Left renal pelvis (tissue), 4 donors: ENCODE data around the gene NBAS. TPM values are rescaled to one million over a fixed set of nuclear protein-coding genes. Genes with fewer than 3 reads are reported as not detected.
"Not testable (repeated sequence)": the region's sequence is repeated elsewhere in the genome, so short reads cannot be mapped to it uniquely, and the experiment has no call there.

ENCODE experiments used
- DNase-seq, 4 donors: peaks; one replicate each; pipeline ENCODE4 v3.0.0-alpha.2; 2013; ENCODE audit warnings: low read depth in 4 of 4, low spot score in 3 of 4
- polyA plus RNA-seq, 4 donors: library from polyadenylated mRNA; unstranded; fragments of 120-200 nt; gene quantifications; one replicate each; pipeline ENCODE4 v1.2.1, GENCODE V29; 2013; ENCODE audit not compliant: insufficient read length in 4 of 4

The NBAS gene
- polyA plus RNA-seq, 4 donors: 52.2 to 64.1 (median 61.2) TPM

DNA sequence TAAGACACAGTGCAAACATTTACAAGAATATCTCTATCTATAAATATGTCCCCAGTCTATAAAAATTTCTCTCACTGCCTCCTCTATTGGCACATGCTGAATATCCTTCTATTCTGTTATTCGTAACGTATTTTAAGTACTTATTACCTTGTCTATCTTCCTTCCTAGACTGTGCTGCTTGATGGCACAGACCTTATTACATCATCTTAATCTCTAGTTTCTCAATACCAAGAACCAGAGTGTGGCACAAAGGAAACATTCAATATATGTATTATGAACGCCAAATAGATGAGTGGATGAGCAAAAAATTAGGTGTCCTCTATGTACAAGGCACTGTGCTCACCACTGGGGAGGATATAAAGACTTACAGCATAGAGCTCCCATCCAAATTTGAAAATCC is 282.8 kb downstream of the NBAS start:
- no peak for DNase-seq

DNA sequence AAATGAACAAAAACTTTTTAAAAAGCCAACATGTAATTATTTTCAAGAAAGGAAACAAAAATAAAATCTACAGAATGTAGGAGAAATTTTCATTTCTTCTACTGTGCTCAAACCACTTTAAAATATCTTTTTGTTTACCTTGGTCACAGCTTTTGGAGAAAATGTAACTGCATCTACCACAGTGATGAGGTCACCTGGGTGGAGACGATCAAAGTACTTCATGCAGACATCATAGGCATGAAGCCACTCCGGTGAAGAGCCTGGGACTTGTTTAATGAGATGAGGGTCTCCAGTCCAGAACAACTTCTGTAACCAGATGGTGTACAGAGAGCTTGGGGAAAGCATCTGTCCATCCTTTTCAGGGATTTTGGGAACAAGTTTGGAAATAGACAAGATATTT is 285.8 kb downstream of the NBAS start:
- DNase-seq: no peak

GRCh38 chr2:15273452-15273851 is 287.7 kb downstream of the NBAS start:
- no peak for DNase-seq

DNA sequence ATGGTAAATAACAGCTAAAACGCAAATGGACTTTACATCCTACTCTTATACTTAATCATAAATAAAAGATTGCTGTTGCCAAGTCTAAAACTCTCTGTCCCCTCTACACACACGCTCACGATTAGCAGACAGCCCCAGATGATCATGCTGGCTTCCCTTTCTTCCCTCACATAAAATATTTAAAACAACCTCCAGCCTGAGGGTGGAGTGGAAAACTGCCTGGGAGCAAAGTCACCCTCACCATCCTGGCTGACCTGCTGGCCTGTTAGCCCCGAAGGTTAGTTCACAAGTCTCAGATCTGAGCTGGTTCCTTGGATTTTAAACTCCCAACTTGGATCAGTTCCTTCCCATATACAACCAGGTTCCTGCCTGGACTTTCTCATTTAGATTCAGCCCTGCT is 288.2 kb downstream of the NBAS start:
- DNase-seq: no peak

DNA sequence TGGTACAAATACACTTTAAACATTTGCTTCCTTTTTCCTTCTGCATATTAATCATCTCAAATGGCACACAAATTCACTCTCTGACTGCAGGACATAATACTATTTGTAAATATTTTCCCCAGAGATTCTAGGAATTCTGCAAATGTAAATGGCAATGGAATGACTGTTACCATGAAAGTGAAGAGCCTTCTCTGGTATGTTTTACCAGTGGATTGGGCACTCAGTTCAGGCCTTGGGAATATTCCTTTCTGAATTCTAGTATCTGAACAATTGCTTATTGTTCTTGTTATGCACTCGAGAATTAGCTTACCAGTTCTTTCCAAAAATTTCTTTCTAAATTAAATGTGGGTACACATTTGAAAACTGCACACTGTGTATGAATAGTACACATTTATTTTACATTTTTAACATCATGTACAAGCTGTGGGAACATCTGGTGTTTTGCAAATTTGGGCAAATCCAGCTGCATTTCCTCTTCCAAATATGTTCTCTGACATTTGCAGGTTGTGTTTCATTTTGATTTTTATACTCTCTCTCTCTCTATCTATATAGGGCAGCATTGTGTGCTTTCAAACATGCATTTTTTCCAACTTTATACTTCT is 289.1 kb downstream of the NBAS start:
- DNase-seq: no peak

GRCh38 chr2:15271276-15271675 is 289.9 kb downstream of the NBAS start:
- no peak for DNase-seq

- no peak for DNase-seq
Observed at GRCh38 chr2:15269043-15269442, 292.1 kb downstream of the NBAS start.

DNA sequence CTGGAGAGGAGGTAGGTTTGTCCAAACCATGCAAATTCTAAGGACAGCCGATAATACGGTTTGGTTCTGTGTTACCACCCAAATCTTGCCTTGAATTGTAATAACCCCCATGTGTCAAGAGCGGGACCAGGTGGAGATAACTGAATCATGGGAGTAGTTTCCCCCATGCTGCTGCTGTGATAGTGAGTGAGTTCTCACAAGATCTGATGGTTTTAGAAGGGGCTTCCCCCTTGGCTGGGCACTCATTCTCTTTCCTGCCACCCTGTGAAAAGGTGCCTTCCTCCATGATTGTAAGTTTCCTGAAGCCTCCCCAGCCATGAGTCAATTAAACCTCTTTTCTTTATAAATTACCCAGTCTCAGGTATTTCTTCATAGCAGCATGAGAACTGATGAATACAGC is 295.2 kb downstream of the NBAS start:
- DNase-seq: no peak

DNA sequence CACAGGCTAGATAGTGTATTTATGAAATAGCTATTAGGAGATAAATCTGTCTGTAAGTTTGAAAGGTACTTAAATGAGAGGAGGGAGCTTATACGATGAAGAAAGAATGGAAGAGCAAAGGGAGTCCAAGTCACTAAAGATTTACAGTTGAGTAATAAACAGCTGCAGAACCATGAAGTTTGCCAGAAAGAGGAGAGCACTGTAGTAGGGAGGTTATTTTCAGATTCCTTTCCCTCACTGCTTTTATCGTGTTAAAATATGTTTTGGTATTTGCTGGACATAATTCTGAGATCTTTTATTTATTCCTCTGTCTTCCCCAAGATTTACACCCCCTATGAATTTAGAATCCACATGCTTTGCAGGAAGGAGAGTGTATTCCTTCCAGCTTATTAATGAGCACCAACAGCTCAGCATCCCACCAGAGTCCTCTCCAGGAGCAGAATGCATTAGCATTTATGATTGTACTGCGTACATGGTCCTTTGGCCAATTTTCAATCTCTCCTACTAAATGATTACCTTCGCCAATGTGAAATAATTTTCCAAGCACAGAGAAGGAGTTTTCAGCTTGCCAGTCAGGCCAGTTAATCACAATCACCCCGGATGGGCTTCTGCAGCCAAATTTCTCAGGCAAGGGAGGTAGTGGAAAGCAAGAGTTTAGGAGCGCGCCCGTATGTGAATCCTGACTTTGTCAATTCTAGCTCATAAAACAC is 297.0 kb downstream of the NBAS start:
- no peak for DNase-seq

DNA sequence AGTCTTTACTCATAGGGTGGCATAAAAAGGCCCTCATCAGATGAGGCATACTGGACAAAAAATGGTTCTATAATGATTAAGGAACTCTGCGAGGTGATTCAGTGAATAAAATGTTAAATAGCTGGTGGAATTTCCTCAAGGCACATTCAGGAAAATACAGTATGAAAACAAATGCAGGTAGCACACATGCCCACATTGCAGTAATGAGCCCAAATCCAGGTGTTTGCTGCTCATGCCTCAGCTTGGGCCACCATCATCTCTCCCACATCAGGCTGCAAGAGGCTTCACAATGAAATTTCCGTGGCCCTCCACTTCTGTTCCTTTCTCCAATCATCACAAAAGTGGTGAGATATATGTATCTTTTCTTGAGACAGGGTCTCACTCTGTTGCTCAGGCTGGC is 298.3 kb downstream of the NBAS start:
- DNase-seq: no peak

- no peak for DNase-seq
Observed at GRCh38 chr2:15260835-15261234, 300.3 kb downstream of the NBAS start.

GRCh38 chr2:15260196-15260595 is 300.9 kb downstream of the NBAS start:
- no peak for DNase-seq

GRCh38 chr2:15259356-15259756 is 301.8 kb downstream of the NBAS start:
- DNase-seq: no peak

GRCh38 chr2:15258385-15258784 is 302.7 kb downstream of the NBAS start:
- DNase-seq: not testable (repeated sequence)

GRCh38 chr2:15253835-15254286 is 307.3 kb downstream of the NBAS start:
- no peak for DNase-seq

- DNase-seq: no peak
Observed at GRCh38 chr2:15253247-15253646, 307.9 kb downstream of the NBAS start.

DNA sequence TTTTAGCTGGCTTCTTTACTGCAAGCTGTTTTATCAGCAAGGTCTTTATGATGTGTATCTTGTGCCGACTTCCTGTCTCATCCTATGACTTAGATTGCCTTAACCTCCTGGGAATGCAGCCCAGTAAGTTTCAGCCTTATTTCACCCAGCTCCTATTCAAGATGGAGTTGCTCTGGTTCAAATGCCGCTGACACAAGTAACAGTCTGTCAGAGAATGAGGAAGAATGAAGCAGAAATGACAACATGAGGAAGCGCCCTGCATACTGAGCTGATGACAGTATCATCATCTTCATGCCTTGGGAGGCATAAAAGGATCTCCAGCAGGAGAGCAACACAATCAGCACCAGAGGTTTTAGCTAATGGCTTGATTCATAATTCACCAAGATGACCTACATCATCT is 309.4 kb downstream of the NBAS start:
- no peak for DNase-seq

DNA sequence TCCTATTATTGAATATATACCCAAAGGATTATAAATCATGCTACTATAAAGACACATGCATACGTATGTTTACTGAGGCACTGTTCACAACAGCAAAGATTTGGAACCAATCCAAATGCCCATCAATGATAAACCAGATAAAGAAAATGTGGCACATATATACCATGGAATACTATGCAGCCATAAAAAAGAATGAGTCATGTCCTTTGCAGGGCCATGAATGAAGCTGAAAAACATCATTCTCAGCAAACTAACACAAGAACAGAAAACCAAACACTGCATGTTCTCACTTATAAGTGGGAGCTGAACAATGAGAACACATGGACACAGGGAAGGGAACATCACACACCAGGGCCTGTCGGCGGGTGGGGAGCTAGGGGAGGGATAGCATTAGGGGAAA is 310.2 kb downstream of the NBAS start:
- DNase-seq: not testable (repeated sequence)

DNA sequence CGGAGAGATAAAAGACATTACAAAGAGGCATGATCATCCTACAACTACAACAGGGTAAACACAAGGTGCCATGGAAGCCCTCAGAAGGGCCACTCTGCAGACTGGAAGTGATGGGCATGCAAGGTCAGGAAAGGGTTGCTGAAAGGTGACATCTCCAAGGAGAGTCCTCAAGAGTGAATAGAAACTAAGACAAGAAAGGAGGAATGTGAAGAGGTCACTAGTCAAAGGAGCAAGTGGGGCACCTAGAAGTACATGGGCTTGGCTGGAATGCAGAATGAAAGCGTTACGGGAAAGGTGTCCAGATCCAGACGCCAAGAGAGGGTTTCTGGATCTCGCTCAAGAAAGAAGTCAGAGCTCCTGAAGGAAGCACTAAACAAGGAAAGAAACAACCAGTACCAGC is 314.3 kb downstream of the NBAS start:
- no peak for DNase-seq

DNA sequence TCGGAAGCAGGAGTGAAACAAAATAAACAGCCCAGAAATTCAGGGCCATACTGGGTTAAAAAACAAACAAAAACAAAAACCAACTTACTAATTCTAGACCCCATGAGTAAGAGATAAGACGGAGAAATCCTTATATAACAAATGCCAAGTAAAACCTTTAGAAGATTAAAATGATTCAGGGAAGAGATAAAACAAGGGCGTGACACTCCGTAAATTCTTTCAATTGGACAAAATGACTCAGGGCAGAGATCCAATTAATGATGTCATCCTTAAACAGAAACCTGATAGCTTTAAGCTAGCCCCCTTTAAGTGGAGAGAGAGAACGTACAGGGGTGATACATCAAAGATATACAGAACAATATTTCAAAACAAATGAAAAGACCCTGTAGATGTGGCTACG is 317.4 kb downstream of the NBAS start:
- peak in 1 of 4 donors; percentile 46 for DNase-seq

DNA sequence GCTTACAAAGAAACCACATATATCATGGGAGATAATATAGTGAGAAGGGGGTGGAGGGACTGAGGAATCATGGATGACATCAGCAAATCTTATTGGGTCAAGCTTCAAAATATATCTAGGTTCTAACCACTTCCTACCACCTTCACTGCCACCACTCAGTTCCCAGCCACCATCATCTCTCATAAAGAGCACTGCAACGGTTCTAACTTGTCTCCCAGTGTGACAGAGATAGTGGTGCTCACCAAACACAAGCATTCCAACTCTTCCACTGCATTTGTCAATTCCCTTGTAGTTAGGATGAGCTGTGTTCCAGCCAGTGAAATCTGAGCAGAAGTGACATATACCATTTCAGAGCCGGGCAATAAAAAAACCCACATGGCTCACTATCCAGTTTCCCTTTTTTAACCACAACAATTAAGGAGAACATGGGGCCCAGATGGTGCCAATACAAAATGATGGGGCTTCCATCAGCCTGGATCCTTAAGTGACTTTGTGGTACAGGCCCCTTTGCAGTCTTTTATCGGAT is 318.1 kb downstream of the NBAS start:
- DNase-seq: peak in 1 of 4 donors; percentile 9

DNA sequence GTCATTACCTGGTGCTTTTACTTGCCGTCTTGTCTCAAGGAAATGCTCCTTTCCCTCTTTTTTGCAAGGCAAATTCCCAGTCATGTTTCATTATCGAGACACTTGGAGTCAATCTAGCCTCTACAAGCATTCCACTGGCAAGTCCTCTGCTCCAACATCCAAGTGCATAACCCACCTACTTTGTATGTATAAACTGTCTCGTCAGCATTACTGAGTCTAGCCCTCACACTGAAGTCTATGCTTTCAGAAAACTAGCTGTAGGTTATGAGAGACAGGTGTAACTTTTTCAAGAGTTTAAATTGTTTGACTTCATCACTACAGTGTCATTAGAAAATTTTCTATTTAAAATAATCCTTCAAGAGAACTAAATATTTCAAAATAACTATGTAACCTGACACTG is 319.2 kb downstream of the NBAS start:
- DNase-seq: no peak
